Skeletal muscle satellite cell (primary cell): ENCODE measurements around the gene TPT1. TPM values are rescaled to one million over a fixed set of nuclear protein-coding genes. Genes with fewer than 3 reads are reported as not detected.
A peak's percentile ranks its signal among the peaks of the same experiment; 100 is the strongest.
"Not testable (repeated sequence)": the region's sequence is repeated elsewhere in the genome, so short reads cannot be mapped to it uniquely, and the experiment has no call there.

ENCODE experiments used
- H3K27me3 ChIP-seq: 2 replicates; pipeline ENCODE4 v1.7.0; 2013; ENCODE audit warnings: low read length; ENCODE audit not compliant: control insufficient read depth, insufficient read depth
- H3K36me3 ChIP-seq: 2 replicates; pipeline ENCODE4 v1.7.0; 2013; ENCODE audit warnings: mild to moderate bottlenecking, control low read depth, low read length; ENCODE audit not compliant: insufficient read depth
- H3K4me1 ChIP-seq: 2 replicates; pipeline ENCODE4 v1.7.0; 2013; ENCODE audit warnings: low read length; ENCODE audit not compliant: control insufficient read depth, insufficient read depth
- H3K4me2 ChIP-seq: 2 replicates; pipeline ENCODE4 v1.7.0; 2013; ENCODE audit warnings: mild to moderate bottlenecking, low read length
- H3K4me3 ChIP-seq: 2 replicates; pipeline ENCODE4 v1.7.0; 2013; ENCODE audit warnings: low read length
- H3K9ac ChIP-seq: 2 replicates; pipeline ENCODE4 v1.7.0; 2013; ENCODE audit warnings: mild to moderate bottlenecking, low read depth, low read length, moderate library complexity
- H3K9me3 ChIP-seq: replicated peaks from 2 replicates; pipeline ENCODE4 v1.7.0; 2013; ENCODE audit warnings: mild to moderate bottlenecking, control low read depth, low read length
- total RNA-seq: library from RNA; depleted of rRNA; stranded (reverse); fragments of >200 nt; gene quantifications from 2 replicates; pipeline ENCODE4 v1.2.3, GENCODE V29; 2012; rRNA removed

The TPT1 gene
- total RNA-seq, result 1,854 and 2,568 TPM in 2 replicates

GRCh38 chr13:45341034-45341798 lies at the start of gene TPT1:
Gene TPT1, minus strand, starts transcription at chr13:45341183. Its CDS starts 114 bp downstream, at chr13:45341069.
- H3K4me1 ChIP-seq, result peaks cover 37% of the 10 kb centered on the region
- H3K36me3 ChIP-seq, result peaks cover 42% of the 10 kb centered on the region
- H3K9ac ChIP-seq, result peak within 1 kb of the TSS; percentile 99

GRCh38 chr13:45390348-45390747 lies 49.4 kb upstream of the TPT1 start:
- H3K27me3 ChIP-seq, H3K9me3 ChIP-seq, H3K4me2 ChIP-seq, H3K9ac ChIP-seq, H3K4me1 ChIP-seq, H3K4me3 ChIP-seq: not testable (repeated sequence)
- peaks cover 11% of the 10 kb centered on the region for H3K36me3 ChIP-seq

More at GRCh38 chr13:45341034-45341798, at the start of gene TPT1:
- Histone ChIP-seq H3K27me3 (no peaks in the 10 kb centered on the region), H3K4me2 (peak within 1 kb of the TSS; percentile 87), H3K4me3 (peak within 1 kb of the TSS; percentile 93), H3K9me3 (no peaks in the 10 kb centered on the region)

- Histone ChIP-seq H3K9me3 (no peaks in the 10 kb centered on the region), H3K4me2 (no peak overlapping the region), H3K4me3 (no peak overlapping the region), H3K36me3 (peaks cover 9% of the 10 kb centered on the region), H3K27me3 (no peaks in the 10 kb centered on the region), H3K9ac (no peak overlapping the region), H3K4me1 (no peaks in the 10 kb centered on the region)
These were observed 47.7 kb upstream of the TPT1 start for GRCh38 chr13:45388664-45389063.

GRCh38 chr13:45386892-45387575 lies 46.1 kb upstream of the TPT1 start:
- not testable (repeated sequence) for H3K36me3 ChIP-seq, H3K4me2 ChIP-seq, H3K27me3 ChIP-seq, H3K9me3 ChIP-seq, H3K4me1 ChIP-seq, H3K4me3 ChIP-seq, H3K9ac ChIP-seq

- no peaks in the 10 kb centered on the region for H3K27me3 ChIP-seq
- H3K4me2 ChIP-seq, result no peak overlapping the region
- no peak overlapping the region for H3K4me3 ChIP-seq
- H3K9ac ChIP-seq, result no peak overlapping the region
- peaks cover 5% of the 10 kb centered on the region for H3K36me3 ChIP-seq
- no peaks in the 10 kb centered on the region for H3K4me1 ChIP-seq
- no peaks in the 10 kb centered on the region for H3K9me3 ChIP-seq
These were observed 45.0 kb upstream of the TPT1 start for GRCh38 chr13:45385907-45386553.

- H3K4me2 ChIP-seq, result no peak overlapping the region
- H3K9me3 ChIP-seq, result no peaks in the 10 kb centered on the region
- H3K4me1 ChIP-seq, result no peaks in the 10 kb centered on the region
- H3K36me3 ChIP-seq, result peaks cover 5% of the 10 kb centered on the region
- H3K27me3 ChIP-seq, result no peaks in the 10 kb centered on the region
- H3K4me3 ChIP-seq, result no peak overlapping the region
- no peak overlapping the region for H3K9ac ChIP-seq
These were observed 44.3 kb upstream of the TPT1 start for GRCh38 chr13:45385320-45385719.

- Histone ChIP-seq H3K4me2 (no peak overlapping the region), H3K4me1 (no peaks in the 10 kb centered on the region), H3K9me3 (no peaks in the 10 kb centered on the region), H3K36me3 (peaks cover 5% of the 10 kb centered on the region), H3K4me3 (no peak overlapping the region), H3K27me3 (no peaks in the 10 kb centered on the region), H3K9ac (no peak overlapping the region)
These were observed 43.6 kb upstream of the TPT1 start for GRCh38 chr13:45384474-45385174.

- not testable (repeated sequence) for H3K4me2 ChIP-seq, H3K27me3 ChIP-seq, H3K36me3 ChIP-seq, H3K9me3 ChIP-seq, H3K4me1 ChIP-seq, H3K4me3 ChIP-seq, H3K9ac ChIP-seq
These were observed 41.8 kb upstream of the TPT1 start for GRCh38 chr13:45382739-45383138.

- Histone ChIP-seq H3K27me3 (no peaks in the 10 kb centered on the region), H3K4me3 (no peak overlapping the region), H3K9me3 (no peaks in the 10 kb centered on the region), H3K4me2 (no peak overlapping the region), H3K9ac (no peak overlapping the region), H3K36me3 (peaks cover 5% of the 10 kb centered on the region), H3K4me1 (no peaks in the 10 kb centered on the region)
These were observed 40.2 kb upstream of the TPT1 start for GRCh38 chr13:45381196-45381595.

- H3K4me1 ChIP-seq, H3K27me3 ChIP-seq, H3K9me3 ChIP-seq, H3K36me3 ChIP-seq, H3K9ac ChIP-seq, H3K4me3 ChIP-seq, H3K4me2 ChIP-seq: not testable (repeated sequence)
These were observed 39.7 kb upstream of the TPT1 start for GRCh38 chr13:45380708-45381107.

GRCh38 chr13:45379516-45379915 lies 38.5 kb upstream of the TPT1 start:
- H3K9ac ChIP-seq, result not testable (repeated sequence)

More at GRCh38 chr13:45379516-45379915, 38.5 kb upstream of the TPT1 start:
- not testable (repeated sequence) for H3K27me3 ChIP-seq, H3K4me2 ChIP-seq, H3K4me3 ChIP-seq, H3K36me3 ChIP-seq, H3K9me3 ChIP-seq, H3K4me1 ChIP-seq
